NCI-H345 (cell line): ENCODE data around the gene TNFRSF18.

Source experiments
- DNase-seq: peaks from one replicate; lab custom pipeline; 2025; lab: John Stamatoyannopoulos, UW

Gene TNFRSF18

GRCh38 chr1:1228596-1229321, 22.4 kb upstream of the TNFRSF18 start:
- no peak for DNase-seq

DNA sequence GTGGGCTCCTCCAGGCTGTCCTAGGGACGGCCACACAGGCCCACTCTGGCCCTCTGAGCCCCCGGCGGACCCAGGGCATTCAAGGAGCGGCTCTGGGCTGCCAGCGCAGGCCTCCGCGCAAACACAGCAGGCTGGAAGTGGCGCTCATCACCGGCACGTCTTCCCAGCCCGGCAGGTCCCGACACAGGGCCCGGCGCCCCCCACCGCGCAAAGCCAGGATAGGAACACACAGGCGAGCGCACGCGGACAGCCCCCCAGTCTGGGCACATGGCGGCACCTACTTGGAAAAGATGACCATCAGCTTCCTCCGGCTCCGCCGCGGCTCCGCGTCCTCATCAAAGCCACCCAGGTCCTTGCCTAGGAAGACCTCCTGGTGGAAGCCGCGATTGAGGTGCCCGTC, 21.8 kb upstream of the TNFRSF18 start:
- DNase-seq, result no peak

DNA sequence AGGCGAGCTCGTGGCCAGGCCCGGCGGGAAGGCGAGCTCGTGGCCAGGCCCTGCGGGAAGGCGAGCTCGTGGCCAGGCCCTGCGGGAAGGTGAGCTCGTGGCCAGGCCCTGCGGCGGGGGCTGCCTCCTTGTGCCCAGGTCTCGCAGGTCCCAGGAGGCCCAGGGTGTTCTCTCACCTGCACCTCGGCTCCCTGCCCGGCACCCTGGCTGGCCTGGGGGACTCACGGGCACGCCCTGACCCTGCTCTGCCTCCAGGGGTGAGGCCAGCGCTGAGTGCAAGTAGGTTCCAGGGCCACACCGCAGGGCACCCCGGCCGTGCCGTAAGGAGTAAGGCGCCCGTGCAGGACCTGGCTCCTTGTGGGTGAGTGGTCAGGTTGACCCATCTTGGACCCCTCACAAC, 21.0 kb upstream of the TNFRSF18 start:
- DNase-seq, result no peak

GRCh38 chr1:1226566-1227362, 20.4 kb upstream of the TNFRSF18 start:
- DNase-seq, result no peak

GRCh38 chr1:1225913-1226312, 19.5 kb upstream of the TNFRSF18 start:
- DNase-seq, result no peak

- no peak for DNase-seq
Observed at GRCh38 chr1:1225238-1225845, 18.9 kb upstream of the TNFRSF18 start.

GRCh38 chr1:1223891-1224290, 17.5 kb upstream of the TNFRSF18 start:
- no peak for DNase-seq

DNA sequence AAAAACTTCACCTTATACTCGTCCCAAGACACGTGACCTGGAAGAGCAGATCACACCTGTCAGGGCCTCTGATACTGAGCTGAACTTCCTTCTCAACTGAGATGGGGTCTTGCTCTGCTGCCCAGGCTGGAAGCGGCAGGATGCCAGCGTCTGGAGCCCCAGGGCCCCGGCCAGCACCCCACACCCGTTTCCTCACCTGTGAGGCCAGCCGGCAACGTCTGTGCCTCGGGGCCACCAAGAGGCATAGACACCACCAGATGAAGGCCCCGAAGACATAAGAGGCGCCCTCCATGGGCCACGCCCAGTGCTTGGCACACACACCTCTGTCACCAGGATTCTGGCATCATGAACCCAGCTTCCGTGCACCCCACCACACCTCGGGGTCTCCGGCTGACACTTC, 16.9 kb upstream of the TNFRSF18 start:
- DNase-seq, result no peak

GRCh38 chr1:1222575-1223225, 16.3 kb upstream of the TNFRSF18 start:
- no peak for DNase-seq

- no peak for DNase-seq
Observed at GRCh38 chr1:1221887-1222574, 15.6 kb upstream of the TNFRSF18 start.

GRCh38 chr1:1220197-1220596, 13.8 kb upstream of the TNFRSF18 start:
- DNase-seq, result no peak

DNA sequence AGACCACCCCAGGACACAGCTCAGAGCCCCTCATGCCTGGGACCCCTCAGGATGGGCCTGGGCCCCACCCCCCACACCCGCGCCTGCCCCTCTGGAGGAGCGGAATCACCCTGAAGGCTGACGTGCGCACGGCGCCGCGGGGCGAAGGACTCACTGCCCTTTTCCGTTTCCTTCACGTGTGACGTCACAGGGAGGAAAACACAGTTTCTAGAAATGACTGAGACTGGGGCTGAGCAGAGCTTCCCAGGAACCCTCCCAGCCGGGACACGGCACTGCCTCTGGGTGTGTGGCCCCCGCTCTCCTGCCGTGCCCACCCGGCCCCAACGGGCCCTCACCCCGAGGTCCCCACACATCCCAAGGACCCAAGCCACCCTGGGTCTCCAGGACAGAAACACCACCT, 12.9 kb upstream of the TNFRSF18 start:
- no peak for DNase-seq

DNA sequence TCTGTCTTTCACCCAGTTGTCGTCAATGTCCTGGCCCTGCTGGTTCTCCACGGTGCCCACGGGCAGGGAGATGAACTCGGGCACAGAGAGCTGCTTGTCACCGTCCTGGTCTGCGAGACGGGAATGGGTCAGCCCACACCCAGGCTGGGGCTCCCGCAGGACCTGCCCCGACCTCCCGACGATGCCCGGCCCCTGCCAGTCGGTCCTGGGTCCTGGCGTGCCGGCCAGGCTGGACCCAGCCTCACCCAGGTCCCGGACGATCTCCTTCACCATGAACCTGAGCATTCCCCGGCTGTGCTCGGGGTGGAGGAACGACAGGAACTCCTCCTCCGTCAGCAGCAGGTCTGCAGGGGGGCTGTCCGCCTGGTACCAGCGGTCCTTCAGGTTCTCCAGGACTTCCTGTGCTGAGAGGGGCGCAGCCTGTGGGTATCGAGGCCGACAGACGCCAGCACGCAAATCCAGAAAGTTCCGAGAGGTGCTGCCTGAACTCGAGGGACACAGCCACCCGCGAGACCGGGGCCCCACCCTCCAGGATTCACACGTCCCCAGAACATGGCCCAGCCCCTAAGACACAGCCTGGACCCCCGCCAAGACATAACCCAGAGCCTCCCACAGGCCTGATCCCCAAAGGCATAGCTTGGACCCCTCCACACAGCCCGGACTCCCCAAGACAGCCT, 12.3 kb upstream of the TNFRSF18 start:
- no peak for DNase-seq

DNA sequence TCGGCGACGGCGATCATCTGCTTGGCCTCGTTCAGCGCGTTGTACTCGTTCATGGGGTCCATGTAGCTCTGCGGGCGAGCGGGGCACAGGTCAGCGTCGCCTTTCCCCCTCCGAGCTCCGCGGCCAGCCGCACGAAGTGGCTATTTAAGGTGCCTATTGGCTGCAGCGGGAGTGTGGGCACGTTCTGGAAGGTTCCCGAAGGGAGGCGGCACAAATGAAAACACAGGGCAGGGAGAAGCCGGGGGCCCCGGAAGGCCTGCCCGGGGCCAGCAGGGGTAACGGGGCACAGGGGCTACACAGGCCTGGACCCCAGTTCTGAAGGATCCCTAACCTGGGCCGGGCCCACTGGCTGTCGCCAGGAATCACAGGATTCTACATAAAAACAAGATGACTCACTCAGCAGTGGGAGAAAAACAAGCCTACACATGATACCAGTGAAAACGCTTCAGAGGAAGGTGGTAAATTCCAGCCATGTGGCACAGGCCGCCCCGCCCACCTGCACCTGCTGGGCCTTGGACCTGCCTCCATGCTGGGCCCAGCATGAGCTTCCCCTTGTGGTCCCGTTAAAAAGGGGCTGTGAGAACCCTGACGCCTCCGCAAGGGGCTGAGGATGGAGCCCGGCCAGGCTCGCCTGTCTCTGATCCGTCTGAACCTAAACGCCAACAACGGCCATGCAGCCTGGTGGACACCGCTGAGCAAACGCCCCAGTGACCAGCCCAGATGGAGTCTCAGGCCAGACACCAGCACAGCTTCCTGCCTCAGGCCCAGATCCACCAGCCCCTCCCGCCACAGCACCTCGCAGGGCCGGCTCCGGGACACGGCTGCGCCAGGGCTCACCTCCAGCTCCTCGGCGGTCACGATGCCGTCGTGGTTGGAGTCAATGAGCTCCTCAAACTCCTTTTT, 11.5 kb upstream of the TNFRSF18 start:
- DNase-seq, result no peak

- no peak for DNase-seq
Observed at GRCh38 chr1:1216770-1217620, 10.6 kb upstream of the TNFRSF18 start.

GRCh38 chr1:1215881-1216605, 9.7 kb upstream of the TNFRSF18 start:
- DNase-seq, result no peak

DNA sequence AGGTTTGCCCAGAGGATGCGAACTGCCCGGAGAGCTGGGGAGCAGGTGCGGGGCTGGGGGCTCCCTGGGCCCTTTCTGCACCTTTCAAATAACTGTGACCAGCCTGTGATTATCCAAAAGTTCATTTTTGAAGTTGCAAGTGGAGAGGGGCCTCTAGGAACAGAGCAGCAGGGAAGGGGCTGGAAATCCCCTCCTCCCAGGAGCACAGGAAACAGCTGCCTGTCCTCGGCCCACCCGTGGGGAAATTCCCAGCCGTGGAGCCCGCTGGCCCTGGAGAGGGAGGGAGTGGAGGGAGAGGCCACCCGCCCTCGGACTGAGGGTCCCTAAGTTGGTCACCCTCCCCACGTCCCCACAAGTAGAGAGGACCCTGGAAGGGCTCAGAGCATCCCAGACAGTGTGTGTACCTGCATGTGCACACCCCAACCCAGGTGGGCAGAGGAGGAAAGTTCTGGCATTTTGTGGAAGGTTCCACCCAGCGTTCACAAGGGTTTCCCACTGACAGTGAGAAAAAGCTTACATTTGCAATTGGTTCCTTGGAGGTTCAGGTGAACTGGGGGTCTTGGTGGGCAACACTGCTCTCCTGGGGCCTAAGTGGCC, 8.8 kb upstream of the TNFRSF18 start:
- no peak for DNase-seq
